HG02678 (cell line): Measurements from ENCODE around the gene PAIP1.
"Not testable (repeated sequence)": the region's sequence is repeated elsewhere in the genome, so short reads cannot be mapped to it uniquely, and the experiment has no call there.

Experiments
- ATAC-seq: cut with Tn5 transposase; IDR thresholded peaks from one replicate; pipeline ENCODE4 v1.9.1; 2021; ENCODE audit warnings: mild to moderate bottlenecking, moderate library complexity; ENCODE audit not compliant: unreplicated experiment

The PAIP1 gene

DNA sequence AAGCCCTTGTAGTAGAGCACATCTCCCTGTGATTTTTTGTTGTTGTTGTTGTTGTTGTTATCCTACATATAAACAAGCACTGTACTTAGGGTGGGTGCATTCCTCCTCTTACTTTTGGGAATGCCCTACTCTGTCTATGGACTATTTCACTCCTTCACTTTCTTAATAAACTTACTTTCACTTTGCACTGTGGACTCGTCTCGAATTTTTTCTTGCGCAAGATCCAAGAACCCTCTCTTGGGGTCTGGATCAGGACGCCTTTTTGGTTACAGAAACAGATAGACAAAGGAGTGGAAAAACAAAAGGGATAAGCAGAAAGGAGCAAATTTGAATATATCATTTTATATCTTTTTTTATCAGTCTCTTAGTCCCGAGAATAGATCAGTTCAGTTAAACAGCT, 14.4 kb upstream of the PAIP1 start:
- ATAC-seq = no peak

DNA sequence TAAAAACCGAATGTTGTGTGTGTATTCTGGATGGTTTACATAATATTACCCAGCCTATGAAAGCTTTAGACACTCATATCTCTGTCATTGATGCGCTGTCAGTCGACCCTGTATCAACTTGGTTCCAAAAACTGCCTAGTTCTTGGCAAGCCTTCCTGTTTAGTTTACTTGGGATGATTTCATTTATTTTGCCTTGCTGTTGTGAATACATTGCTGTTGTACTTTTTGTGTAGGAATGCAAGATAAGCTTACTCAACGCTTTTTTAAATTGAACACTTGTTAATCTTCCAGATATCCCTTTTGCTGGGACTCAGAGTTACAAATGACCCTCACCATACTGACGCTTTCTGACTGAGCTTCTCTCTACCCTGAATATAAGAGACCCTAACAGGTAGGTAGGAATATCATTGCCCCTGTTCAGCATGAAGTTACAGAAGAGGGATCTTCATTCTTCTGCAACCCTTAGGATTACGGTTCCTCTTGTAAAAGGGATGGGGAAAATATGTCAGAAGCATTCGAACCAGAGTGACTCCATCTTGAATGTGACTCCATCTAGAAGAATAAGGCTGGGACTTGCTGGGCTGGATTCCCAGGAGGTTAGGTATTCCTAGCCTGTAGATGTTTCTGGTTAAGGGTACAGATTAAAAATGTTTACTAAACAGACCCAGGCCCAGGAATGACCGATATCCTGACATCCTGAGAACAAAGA, 13.7 kb upstream of the PAIP1 start:
- ATAC-seq = no peak

DNA sequence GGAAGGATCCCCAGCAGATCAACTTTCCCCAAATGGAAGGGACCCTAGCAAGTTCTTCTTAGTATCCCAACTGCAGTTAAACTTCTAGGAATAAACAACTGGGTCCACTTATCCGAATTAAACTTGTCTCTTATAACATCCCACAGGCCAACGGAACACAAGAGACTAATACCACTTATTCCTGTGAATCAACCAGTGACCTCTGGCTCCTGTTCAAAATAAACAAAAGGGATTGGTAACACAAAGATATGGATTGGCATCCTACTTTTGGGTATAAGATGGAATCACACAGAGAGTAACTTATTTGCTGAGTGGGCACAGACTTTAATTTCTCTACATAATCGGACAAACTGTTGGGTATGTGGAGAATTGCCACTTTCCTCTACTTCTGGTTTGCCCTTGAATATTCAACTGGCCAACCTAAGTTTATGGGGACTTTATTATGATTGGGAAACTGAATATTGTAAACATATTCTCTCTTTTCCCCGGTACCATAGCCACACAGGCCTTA, 12.4 kb upstream of the PAIP1 start:
- ATAC-seq = no peak

DNA sequence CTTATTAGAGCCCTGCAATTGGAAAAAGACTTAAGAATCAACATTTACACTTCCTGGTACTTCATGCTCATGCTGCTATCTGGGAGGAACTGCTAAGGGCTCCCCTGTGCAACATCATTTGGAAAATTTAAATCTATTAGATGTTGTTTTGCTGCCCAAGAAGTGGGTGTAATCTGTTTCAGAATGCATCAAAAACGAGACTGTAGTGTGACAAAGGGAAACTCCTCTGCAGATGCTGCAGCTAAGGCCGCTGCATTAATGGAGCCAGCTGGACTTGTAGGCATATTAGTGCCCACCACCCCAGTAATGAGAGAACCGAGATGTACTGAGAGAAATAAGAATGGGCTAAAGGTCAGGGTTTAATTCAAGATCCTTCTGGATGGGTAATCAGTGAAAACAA, 11.1 kb upstream of the PAIP1 start:
- no peak for ATAC-seq

DNA sequence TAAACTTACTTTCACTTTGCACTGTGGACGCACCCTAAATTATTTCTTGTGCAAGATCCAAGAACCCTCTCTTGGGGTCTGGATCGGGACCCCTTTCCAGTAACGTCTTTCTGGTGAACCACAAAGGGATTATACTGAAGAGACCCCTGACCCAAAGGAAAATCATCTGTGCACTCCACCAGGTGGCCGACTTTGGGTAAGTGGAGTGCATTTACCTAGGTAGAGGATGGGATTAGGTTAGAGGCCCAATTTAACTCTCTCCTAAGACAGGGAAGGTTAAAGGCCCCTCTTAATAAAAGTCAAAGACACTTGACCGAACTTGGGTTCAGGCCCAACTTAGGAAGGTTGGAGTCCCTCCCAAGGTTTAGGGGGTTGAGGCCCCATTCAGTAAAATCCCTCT, 8.2 kb upstream of the PAIP1 start:
- no peak for ATAC-seq

DNA sequence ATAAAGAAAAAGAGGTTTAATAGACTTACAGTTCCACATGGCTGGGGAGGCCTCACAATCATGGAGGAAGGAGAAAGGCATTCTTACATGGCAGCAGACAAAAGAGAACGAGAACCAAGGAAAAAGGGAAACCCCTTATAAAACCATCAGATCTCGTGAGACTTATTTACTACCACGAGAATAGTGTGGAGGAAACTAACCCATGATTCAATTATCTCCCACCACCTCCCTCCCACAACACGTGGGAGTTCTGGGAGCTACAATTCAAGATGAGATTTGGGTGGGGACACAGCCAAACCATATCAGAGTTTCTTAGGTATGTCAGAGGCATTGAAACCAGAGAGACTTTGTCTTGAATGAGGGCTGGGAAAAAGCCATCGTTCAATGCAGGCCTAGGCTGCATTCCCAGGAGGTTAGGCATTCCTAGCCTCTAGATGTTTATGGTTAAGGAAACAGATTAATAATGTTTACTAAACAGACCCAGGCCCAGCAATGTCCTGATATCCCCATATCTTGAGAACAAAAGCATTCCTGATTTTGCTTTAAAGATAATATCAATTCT, 7.5 kb upstream of the PAIP1 start:
- no peak for ATAC-seq

DNA sequence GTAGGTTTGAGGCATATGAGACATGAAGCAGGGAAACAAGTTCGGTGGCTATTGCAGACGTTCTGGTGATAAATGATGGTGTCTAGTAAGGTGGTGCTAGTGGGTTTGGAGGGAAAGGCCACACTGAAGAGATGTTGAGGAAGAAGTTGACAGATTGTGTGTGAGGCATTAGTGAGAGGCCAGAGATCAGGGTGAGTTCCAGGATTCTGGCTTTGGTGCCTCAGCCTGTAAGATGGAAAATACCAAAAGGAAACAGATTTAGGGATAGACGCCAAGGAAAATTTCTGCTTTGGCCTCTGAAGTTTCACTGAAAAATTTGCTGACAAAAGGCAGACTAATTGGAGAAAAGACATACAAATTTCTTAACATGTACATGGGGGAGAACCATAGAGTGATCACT, 6.4 kb upstream of the PAIP1 start:
- ATAC-seq = no peak

DNA sequence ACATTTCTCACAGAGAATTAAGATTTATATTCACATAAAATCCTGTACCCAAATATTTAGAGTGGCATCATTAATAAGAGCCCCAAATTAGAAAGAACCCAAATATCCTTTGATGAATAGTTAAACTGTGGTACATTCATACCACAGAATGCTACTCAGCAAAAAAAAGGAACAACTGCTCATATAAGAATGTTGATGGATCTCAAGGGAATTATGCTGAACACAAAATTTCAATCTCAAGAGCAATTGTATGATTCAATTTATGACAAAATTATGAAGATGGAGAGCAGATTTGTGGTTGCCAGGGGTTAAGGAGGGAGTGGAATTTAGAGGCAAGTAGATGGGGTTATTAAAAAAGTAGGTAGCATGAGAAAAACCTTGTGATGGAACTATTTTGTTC, 4.5 kb upstream of the PAIP1 start:
- no peak for ATAC-seq

DNA sequence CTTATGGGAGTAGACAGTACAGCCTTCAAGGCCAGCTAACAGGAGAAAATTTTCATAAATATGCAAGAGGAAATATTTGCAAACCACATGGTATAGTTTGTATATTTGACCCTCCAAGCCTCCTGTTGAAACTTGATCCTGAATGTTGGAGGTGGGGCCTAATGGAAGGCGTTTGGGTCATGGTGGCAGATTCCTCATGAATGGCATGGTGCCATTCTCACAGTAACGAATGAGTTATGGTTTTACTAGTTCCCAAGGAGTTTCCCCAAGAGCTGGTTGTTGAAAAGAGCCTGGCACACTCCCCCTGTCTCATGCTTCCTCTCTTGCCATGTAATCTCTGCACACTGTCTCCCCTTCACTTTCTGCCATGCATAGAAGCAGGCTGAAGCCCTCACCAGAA, 3.3 kb upstream of the PAIP1 start:
- ATAC-seq = no peak

DNA sequence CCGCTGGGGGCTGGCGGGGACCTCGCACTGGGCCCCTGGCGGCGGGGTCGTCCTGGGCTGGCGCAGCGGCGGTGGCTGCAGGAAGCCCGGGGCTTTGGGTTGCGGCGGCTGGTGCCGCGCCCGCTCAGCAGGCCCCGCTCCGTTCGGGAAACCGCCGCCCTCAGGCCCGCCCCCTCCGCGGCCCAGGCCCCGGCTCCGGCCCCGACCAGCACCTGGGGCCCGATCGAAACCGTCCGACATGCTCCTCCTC, 345 bp downstream of the PAIP1 start:
- peak; percentile 91 for ATAC-seq

DNA sequence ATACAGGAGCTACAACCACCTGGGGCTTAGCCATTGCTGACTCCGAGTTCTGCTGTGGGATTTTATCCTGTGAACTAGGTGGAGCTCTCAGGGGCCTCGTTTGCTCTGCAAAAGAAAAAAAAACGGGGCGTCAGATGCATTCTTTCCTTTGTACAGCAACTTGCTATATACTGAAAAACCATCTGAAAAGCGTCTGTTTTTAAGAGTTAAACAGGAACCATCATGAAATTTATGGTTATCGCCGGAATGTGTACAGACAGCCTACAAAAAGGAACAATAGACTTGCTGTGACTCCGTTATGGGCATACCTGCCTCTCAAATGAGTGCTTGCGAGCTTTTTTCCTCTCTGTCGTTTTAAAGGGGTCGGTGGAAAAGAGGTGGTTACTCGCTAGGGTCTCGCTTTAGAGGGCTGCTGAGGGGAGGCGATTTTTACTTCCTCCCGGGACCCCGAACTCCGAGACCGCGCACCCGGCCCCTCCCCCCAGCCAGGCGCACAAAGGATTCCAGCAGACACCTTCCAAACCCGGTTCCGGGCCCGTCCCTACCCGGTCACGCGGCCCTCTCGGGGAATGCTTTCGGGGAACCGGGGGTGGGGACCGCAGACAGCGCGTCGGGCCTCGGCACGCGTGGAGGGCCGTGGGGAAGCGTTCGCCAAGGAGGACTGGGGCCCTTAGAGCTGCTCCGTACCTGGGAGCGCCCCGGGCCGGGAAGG, 826 bp downstream of the PAIP1 start:
- peak; percentile 18 for ATAC-seq

DNA sequence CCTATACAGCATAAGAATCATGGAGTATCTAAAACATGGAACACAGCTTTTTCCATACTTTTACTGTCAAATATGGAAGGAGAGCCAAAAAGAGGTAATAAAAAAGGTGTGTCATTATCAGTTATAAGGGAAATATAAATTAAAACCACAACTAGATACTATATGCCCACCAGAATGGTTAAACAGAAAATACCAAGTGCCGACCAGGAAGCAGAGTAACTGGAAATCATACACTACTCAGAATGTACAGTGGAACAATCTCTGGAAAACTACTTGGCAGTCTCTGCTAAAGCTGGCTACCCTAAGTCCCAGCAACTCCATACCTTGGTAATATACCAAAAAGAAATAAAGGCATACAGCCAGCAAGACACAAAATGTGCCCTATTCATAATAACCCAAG, 2.4 kb downstream of the PAIP1 start:
- ATAC-seq = no peak

DNA sequence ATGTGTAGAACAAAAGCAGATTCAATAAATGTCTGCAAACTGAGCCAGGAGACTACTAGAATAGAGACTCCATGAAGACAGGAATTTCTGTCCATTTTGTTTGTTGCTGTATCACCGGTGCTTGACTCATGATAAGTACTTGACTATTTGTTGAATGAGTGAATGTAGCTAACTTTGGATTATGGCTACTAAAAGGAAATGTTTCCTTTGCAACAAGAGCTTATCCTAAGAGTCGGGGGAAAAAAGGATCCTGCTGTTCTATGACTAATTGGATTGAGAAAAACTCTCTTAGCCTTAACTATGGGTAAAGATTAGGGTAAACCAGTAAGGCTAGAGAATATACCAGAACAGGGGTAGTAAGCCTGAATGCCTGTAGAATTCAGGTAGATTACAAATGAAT, 3.5 kb downstream of the PAIP1 start:
- ATAC-seq = no peak

DNA sequence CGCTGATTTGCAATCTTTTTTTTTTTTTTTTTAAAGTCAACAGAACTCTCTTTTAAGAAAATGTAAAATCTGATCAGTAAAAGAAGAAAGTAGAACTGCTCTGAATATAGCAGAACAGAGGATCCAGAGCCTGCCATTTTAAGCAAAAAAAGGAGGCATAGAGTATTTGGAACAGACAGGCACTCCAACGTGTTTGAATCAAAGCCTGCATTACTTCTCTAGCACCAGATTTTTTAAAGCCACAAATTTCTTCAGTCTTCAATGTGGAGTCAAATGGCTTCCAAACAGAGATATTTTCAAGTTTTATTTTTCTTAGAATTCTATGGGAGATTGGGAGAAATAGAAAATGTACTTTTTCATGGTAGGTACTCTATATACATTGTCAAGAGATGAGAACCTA, 5.1 kb downstream of the PAIP1 start:
- ATAC-seq = no peak

DNA sequence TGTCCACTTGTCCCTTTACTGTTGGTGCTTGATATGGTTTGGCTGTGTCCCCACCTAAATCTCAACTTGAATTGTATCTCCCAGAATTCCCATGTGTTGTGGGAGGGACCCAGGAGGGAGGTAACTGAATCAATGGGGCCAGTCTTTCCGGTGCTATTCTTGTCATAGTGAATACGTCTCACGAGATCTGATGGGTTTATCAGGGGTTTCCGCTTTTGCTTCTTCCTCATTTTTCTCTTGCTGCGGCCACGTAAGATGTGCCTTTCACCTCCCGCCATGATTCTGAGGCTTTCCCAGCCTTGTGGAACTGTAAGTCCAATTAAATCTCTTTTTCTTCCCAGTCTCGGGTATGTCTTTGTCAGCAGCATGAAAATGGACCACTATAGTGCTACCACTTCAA, 7.6 kb downstream of the PAIP1 start:
- ATAC-seq = not testable (repeated sequence)

DNA sequence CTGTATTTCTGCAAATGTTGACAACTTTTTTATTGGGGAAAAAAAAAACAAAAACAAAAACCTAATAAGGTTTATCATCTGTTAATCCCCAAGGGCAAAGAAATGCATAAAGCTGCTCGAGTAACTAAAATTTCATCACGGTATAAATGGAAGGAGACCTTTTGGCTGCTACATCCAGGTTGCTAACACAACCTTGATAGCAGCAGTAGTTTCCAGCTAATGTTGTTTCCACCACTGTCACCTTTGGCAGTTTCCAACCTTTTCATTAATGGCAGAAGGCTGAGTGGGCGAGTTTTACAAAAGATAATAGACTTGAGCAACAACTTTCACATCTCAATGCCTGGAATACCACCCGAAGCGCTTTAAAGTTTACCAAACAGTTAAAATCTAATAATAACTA, 8.5 kb downstream of the PAIP1 start:
- ATAC-seq = no peak

DNA sequence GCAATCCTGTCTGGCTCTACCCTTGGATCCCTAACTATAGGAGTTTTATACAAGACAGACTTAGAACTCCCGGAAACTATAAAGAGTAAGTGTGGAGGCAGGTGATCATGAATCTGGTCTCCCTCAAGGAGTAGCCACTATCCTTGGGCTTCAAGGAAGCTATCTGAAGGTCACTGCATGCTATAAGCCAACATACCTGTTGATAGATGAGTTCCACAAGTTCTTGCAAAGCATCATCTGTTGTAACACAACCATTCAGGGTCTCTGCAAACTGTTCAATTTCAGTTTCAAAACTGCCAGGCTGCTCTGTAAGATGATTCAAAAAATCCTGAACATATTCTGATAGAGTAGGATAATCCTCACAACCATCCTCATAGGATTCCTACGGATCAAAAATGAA, 9.3 kb downstream of the PAIP1 start:
- no peak for ATAC-seq

DNA sequence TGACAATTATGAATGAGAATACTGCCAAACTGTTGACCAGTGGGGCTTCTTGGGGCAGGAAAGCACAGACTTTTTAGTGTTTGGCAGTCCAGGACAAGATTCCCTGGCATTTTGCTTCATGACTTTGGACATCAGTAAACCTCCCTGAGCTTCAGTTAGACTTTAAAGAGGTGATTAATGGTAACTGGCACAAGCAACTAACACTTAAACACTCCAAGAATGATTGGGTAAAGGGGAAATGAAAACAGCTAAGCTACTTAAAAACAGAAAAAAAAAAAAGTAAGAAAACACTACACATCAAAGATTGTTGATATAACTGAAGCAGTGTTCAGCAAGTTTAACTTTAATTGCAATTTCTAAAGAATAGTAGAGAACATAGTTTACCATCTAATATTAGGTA, 13.4 kb downstream of the PAIP1 start:
- no peak for ATAC-seq

DNA sequence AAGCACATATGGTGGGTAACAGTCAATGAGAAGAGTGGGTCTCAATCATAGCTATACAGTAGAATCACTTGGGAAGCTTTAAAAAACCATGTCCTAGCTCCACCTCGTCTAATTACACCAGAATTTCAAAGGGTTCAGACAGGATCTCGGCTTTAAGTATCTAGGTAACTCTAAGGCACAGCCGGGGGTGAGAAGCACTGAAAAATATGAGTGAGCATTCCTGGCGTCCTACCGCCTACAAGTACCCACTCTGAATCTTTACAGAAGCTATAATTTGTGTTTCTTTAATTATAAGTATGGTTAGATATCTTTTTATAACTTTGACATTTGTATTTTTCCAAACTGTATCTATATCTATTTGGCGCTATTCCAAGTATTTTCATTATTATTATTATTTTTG, 16.1 kb downstream of the PAIP1 start:
- ATAC-seq = no peak

DNA sequence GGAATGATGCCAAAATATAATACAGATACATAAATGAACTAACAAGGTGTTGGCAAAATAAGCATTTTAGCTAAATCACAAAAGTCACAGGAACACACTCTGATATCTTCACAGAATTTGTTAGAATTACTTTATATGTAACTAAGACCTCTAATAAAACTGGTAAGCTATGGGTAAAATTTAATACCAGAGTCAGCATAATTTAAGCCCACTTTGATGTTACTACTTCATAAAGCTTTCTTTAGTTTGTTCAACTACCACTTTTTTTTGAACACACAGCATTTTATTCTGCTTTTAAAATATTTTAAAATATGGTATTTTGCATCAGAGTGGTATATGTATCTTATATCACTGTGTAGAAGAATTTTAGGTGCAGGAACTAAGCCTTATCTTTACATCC, 19.9 kb downstream of the PAIP1 start:
- ATAC-seq = no peak

DNA sequence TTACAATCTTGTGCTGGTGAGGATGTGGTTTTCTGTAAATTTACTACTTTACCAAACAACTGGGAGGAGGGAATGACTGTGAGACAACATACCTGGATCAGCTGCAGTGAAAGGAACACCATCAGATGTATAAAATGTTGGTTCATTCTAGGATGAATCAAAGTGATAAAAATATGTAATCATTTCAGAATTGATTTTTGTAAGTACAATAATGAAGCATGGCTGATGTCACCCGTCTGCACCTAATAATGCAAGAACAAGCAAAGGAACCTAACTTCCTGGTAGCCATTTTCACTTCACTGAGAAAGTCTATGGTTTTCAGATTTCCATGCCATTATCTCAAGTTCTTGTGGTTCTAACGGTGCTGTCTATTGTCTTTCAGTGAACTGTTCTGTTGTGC, 23.2 kb downstream of the PAIP1 start:
- no peak for ATAC-seq

DNA sequence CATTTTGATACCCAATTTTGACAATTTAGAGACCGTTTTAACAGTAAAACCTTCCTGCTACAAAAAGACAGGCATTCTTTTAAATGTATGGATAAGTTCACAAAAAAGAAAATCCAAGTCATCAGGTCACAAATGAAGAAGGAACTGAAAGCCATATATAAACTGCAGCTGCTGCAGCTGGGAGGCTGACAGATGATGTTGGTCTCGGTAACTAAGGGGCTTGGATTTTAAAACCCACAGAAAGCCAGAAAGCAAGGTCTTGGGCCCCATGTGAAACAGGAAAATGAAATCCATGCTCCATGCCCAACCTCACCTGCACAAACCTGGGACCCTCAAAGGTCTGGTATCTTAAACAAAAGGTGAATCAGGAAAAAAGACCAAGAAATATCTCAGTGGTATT, 26.2 kb downstream of the PAIP1 start:
- ATAC-seq = peak; percentile 43

DNA sequence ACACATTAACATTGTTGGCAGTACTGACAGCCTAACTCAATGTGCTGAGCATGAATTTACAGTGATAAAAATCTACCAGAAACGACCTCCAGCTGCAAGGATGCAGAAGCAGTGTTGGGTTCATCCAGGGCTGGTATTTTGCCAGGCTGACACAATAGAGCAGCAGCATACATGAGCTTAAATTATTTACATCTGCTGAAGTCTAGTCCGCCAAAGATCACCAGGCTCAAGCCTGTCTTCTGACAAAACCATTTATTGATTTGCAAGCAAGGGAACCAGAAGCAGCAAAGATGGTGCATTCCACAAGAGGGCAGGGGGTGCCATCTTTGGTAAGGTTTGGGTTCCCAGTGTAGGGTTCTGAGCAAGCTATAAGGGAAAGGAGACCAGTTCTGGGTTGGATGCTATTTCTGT, 33.2 kb downstream of the PAIP1 start:
- no peak for ATAC-seq
